GM06990 (cell line): Measurements from ENCODE around the gene ST6GALNAC5.

Source experiments
- DNase-seq: peaks from one replicate; pipeline ENCODE4 v3.0.0-alpha.2; 2011; ENCODE audit not compliant: insufficient read length; ENCODE audit errors: extremely low read depth
- H3K27me3 ChIP-seq: replicated peaks from 2 replicates; pipeline ENCODE4 v1.6.0; 2011; ENCODE audit warnings: low read length; ENCODE audit not compliant: control insufficient read depth, insufficient read depth
- H3K36me3 ChIP-seq: 2 replicates; pipeline ENCODE4 v1.5.1; 2011; ENCODE audit warnings: low read length; ENCODE audit not compliant: control insufficient read depth, insufficient read depth
- H3K4me3 ChIP-seq: replicated peaks from 2 replicates; pipeline ENCODE4 v1.5.1; 2011; ENCODE audit warnings: low read depth, mild to moderate bottlenecking, control low read depth, low read length
- TF ChIP-seq, protein P1 (sequence below): IDR thresholded peaks from 2 replicates; pipeline ENCODE4 v1.5.1; 2011; ENCODE audit warnings: low read length, control low read depth, mild to moderate bottlenecking, inconsistent platforms; ENCODE audit not compliant: insufficient read depth, poor library complexity, severe bottlenecking

Gene ST6GALNAC5

DNA sequence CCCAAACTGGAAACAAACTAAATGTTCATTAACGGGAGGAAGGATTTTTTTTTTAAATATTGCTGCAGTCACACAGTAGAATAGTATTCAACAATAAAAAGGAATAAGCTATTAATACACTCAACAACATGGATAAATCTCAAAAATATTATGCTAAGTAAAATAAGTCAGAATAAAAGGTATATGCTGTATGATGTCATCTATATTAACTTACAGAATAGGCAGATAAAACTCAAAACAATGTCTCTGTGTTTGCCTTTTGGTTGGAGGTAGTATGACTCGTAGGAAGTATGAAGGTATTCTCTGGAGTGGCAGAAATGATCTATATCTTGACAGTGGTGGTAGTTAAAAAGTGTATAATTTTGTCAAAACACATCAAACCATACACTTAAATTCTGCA, 6.1 kb upstream of the ST6GALNAC5 start:
- Histone ChIP-seq H3K36me3 (no peaks in the 10 kb centered on the region), H3K27me3 (no peaks in the 10 kb centered on the region), H3K4me3 (no peak overlapping the region)
- no peak for DNase-seq
- TF ChIP-seq, protein P1, sequence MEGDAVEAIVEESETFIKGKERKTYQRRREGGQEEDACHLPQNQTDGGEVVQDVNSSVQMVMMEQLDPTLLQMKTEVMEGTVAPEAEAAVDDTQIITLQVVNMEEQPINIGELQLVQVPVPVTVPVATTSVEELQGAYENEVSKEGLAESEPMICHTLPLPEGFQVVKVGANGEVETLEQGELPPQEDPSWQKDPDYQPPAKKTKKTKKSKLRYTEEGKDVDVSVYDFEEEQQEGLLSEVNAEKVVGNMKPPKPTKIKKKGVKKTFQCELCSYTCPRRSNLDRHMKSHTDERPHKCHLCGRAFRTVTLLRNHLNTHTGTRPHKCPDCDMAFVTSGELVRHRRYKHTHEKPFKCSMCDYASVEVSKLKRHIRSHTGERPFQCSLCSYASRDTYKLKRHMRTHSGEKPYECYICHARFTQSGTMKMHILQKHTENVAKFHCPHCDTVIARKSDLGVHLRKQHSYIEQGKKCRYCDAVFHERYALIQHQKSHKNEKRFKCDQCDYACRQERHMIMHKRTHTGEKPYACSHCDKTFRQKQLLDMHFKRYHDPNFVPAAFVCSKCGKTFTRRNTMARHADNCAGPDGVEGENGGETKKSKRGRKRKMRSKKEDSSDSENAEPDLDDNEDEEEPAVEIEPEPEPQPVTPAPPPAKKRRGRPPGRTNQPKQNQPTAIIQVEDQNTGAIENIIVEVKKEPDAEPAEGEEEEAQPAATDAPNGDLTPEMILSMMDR: no peak

DNA sequence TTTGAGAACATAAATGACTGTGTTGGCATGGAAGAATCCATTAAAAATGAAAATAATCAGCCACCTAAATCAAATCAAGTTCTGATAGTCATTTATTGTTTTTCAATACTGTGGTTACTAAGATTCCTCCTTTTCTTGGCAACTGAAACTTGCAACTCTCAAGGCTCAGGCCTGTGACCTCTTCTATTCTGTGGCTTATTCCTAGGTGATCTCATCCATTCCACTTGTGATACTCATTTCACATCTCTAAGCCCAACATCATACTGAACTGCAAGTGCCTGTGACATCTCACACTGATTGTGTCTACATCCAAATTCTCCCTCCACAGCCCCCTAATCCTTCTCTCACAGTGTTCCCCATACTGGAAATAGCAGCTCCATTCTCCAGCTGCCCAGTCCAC, 4.8 kb upstream of the ST6GALNAC5 start:
- TF ChIP-seq, protein P1: no peak
- H3K27me3 ChIP-seq: no peaks in the 10 kb centered on the region

DNA sequence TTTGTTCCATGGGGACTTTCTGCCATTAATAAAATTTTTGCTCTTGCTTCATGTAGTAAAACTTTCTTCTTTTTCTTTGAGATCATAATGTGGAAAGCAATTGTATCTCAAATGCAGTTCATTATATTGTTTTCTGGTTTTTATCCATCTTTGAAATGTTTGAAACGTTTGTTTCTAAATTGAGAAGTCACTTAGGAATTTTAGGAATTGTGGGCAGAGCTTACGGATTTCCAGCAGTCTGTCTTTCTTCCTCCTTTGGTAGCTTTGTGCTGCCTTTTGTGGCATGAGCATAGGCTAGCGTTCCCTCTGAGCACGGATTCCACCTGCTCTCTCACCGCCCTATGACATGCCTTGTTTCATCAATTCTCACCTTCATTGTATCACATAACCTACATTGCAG, 2.9 kb upstream of the ST6GALNAC5 start:
- H3K36me3 ChIP-seq: no peaks in the 10 kb centered on the region
- no peak overlapping the region for H3K4me3 ChIP-seq
- H3K27me3 ChIP-seq: no peaks in the 10 kb centered on the region; the same call in 1 of the 2 replicates
- TF ChIP-seq, protein P1: no peak
- no peak for DNase-seq

More for the DNA sequence above, 4.8 kb upstream of the ST6GALNAC5 start:
- no peak for DNase-seq
- Histone ChIP-seq H3K4me3 (no peak overlapping the region), H3K36me3 (no peaks in the 10 kb centered on the region)

DNA sequence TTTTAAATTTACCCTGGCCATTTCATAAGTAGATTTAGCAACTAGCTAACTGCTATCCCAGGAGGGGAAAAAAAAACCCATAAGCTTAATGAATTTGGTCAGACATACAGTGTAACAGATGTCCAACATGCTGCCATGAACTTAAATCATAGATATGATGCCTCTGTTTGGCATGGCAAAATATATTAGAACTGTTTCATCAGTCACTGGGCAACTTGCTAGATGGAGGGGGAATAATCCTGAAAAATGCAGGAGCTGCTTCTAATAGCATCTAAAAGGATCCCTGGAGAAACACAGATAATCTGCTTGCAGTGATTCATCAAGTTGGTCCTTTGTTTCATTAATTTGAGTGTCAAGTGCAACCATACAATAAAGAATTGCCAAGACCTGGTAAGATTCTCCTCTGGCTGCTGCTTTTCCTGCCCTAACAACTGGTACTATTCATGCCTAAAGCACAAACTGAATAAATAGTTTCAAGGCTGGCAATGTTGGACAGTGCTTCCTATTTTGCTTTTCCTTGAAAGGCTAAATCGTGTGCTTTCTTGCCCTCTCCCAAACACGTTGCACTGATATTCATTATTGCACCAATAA, 1.5 kb upstream of the ST6GALNAC5 start:
- Histone ChIP-seq H3K36me3 (no peaks in the 10 kb centered on the region), H3K27me3 (no peaks in the 10 kb centered on the region; the same call in 1 of the 2 replicates), H3K4me3 (no peak overlapping the region)
- TF ChIP-seq, protein P1: no peak
- DNase-seq: no peak

DNA sequence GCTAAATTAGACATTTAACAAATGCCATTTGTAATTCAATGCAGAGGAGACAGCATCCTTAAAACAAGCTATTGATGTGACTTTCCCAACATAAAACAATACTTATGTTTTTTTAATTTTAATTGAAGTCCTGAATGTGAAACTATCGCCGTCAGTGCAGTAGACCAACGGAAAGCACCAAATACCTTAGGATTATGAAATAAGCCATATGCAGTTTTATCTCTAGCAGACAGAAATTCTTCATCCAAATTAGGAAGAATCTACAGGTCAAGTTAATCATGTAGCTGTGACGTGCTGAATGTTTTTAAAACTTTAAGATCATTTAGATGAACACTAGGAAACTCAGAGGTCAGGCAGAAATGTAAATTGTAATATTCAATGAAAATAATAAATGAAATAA, 714 bp upstream of the ST6GALNAC5 start:
- Histone ChIP-seq H3K4me3 (no peak overlapping the region), H3K27me3 (no peaks in the 10 kb centered on the region; the same call in 1 of the 2 replicates), H3K36me3 (no peaks in the 10 kb centered on the region)
- TF ChIP-seq, protein P1: no peak
- DNase-seq: no peak

DNA sequence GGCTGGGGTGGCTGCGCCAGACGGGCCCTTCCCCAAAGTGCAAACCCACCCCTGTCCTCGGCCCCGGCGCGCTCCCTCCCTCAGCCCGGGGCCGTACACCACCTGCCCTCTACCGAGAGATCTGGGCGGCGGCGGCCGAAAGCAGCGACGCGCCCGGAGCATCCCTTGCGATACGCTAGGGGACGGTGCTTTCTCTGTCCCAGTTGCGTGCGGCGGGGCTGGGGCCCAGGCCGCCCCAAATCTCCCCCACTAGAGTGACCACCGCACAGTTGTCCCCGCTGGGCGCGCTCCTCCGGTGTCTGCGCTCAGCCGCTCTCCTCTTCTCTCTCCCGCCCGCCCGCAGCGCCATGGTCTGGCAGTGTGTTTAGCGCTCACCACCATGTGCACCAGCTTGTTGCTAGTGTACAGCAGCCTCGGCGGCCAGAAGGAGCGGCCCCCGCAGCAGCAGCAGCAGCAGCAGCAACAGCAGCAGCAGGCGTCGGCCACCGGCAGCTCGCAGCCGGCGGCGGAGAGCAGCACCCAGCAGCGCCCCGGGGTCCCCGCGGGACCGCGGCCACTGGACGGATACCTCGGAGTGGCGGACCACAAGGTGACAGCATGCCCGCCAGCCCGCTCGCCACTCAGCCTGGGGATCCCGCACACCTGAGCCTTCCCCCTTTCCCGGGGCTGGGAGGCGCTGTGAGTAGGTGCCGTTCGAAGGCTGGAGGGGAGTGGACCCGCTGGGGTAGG, 1.0 kb downstream of the ST6GALNAC5 start:
- no peaks in the 10 kb centered on the region for H3K36me3 ChIP-seq
- H3K4me3 ChIP-seq: peak overlapping the region; percentile 14
- no peaks in the 10 kb centered on the region; the same call in 1 of the 2 replicates for H3K27me3 ChIP-seq
- TF ChIP-seq, protein P1: no peak
- peak; percentile 30 for DNase-seq
